K562 (cell line): ENCODE data around the gene NR6A1. TPM values are rescaled to one million over a fixed set of nuclear protein-coding genes. Genes with fewer than 3 reads are reported as not detected.

Source experiments
- CCNT2 ChIP-seq: IDR thresholded peaks from 2 replicates; pipeline ENCODE4 v1.6.1; 2011; ENCODE audit warnings: borderline replicate concordance, low read depth, mild to moderate bottlenecking, moderate library complexity, mixed read lengths, low read length; ENCODE audit not compliant: insufficient read length; ENCODE audit errors: extremely low read depth
- CEBPZ ChIP-seq: fragments of 150-350 bp; IDR thresholded peaks from 2 replicates; pipeline ENCODE4 v1.6.1; 2014; ENCODE audit warnings: low read depth, mild to moderate bottlenecking, low read length, borderline replicate concordance
- E2F8 ChIP-seq: fragments of 450-650 bp; IDR thresholded peaks from 2 replicates; pipeline ENCODE4 v1.7.1; 2018; ENCODE audit warnings: mild to moderate bottlenecking, low read depth; ENCODE audit not compliant: partially characterized antibody
- EP300 ChIP-seq: IDR thresholded peaks from 2 replicates; pipeline ENCODE4 v1.6.1; 2012; ENCODE audit warnings: low read length, improper control_type of control experiment
- GABPA ChIP-seq: fragments of 200-800 bp; sonication (Bioruptor generic); conservative IDR thresholded peaks from 2 replicates; pipeline ENCODE4 v1.6.1; 2016; ENCODE audit warnings: low read depth, missing genetic modification characterization, missing compliant biosample characterization
- LEF1 ChIP-seq: fragments of 450-650 bp; IDR thresholded peaks from 2 replicates; pipeline ENCODE4 v1.6.1; 2016; ENCODE audit warnings: mild to moderate bottlenecking
- NR0B1 ChIP-seq: fragments of 450-650 bp; IDR thresholded peaks from one replicate; pipeline ENCODE4 v1.6.1; 2018; ENCODE audit warnings: mild to moderate bottlenecking, moderate library complexity; ENCODE audit not compliant: partially characterized antibody
- PHF8 ChIP-seq: fragments of 200-600 bp; sonication (generic); IDR thresholded peaks from 2 replicates; pipeline ENCODE4 v1.6.1; 2012; ENCODE audit warnings: mixed run types, mild to moderate bottlenecking, inconsistent platforms, low read length, moderate library complexity, borderline replicate concordance
- RBFOX2 ChIP-seq: fragments of 200-400 bp; formaldehyde crosslinking; IDR thresholded peaks from 2 replicates; pipeline ENCODE4 v1.6.1; 2017; ENCODE audit warnings: low read depth, mild to moderate bottlenecking, low read length, moderate library complexity
- SPI1 ChIP-seq: IDR thresholded peaks from 2 replicates; pipeline ENCODE4 v1.6.1; 2011; ENCODE audit warnings: low read depth, low read length, control low read depth, borderline replicate concordance
- SREBF1 ChIP-seq: fragments of 150-350 bp; IDR thresholded peaks from 2 replicates; pipeline ENCODE4 v1.6.1; 2014; ENCODE audit warnings: antibody characterized with exemption, low read depth, low read length, borderline replicate concordance
- XRCC4 ChIP-seq: IDR thresholded peaks from one replicate; pipeline ENCODE4 v1.6.1; 2011; ENCODE audit not compliant: insufficient read depth, insufficient read length; ENCODE audit errors: extremely low read depth
- ZBTB33 ChIP-seq: sonication (generic); formaldehyde crosslinking; IDR thresholded peaks from 2 replicates; pipeline ENCODE4 v1.8.1; 2023; ENCODE audit warnings: mild to moderate bottlenecking, missing genetic modification reagents
- polyA plus RNA-seq, 8 experiments: library from polyadenylated mRNA; depleted of rRNA in 4 of 8; stranded (reverse) in 5 of 8; unstranded in 3 of 8; fragments of >200 nt; fragmentation: Nextera tagmentation in 2 of 8; fragmentation: Illumina TruSeq in 1 of 8; extraction: Ambion mirVana in 2 of 8; extraction: Trizol in 1 of 8; gene quantifications; 2 replicates each; pipeline versions ENCODE4 v1.2.1 to v1.2.3, GENCODE V29; 2011 to 2014; ENCODE audit warnings: inconsistent platforms in 1 of 8, missing spikeins in 1 of 8
- total RNA-seq, 7 experiments: library from RNA; depleted of rRNA in 6 of 7; stranded (reverse); fragments of >200 nt in 6 of 7; fragmentation: Illumina TruSeq in 2 of 7; extraction: Trizol in 2 of 7; gene quantifications; 2 replicates each; pipeline versions ENCODE4 v1.2.1 to v1.2.3, GENCODE V29; 2011 to 2021; ENCODE audit warnings: low replicate concordance in 1 of 7

The NR6A1 gene
- total and polyA plus RNA-seq, 9 of the 15 experiments (the other 6 are each of a cell fraction or from before 2014, with no cell fraction given): 9.7 to 55.4 (median 28.3) TPM

GRCh38 chr9:124469011-124469832 is 301.9 kb downstream of the NR6A1 start (continued):
- TF ChIP-seq NR0B1 (no peak), SPI1 (0 out of 2 replicates have a peak, but pooled peaks have one; percentile 2), E2F8 (no peak), RBFOX2 (peak; percentile 23; the same call in 1 of the 2 replicates), XRCC4 (no peak), EP300 (no peak), CCNT2 (no peak), LEF1 (no peak), GABPA (peak; percentile 66), ZBTB33 (CRISPR knock-in tag) (no peak), CEBPZ (no peak), SREBF1 (no peak), PHF8 (no peak)
